OCI-LY3 (cell line): ENCODE data around the gene ZBED1.

Source experiments
- H2AFZ ChIP-seq: fragments of 200-600, 300-600 bp; shearing (Covaris generic); 2 replicates; pipeline ENCODE4 v1.6.0; 2014; ENCODE audit warnings: antibody characterized with exemption, low read depth, low read length
- H3K27ac ChIP-seq: fragments of 200-600, 300-600 bp; sonication (generic); 2 replicates; pipeline ENCODE4 v1.5.1; 2014; ENCODE audit warnings: mild to moderate bottlenecking, low read length, moderate library complexity, mixed read lengths
- H3K27me3 ChIP-seq: fragments of 200-600, 300-600 bp; sonication (generic); 2 replicates; pipeline ENCODE4 v1.6.1; 2014; ENCODE audit warnings: low read depth, low read length, mixed read lengths
- H3K36me3 ChIP-seq: fragments of 200-600, 300-600 bp; sonication (generic); replicated peaks from 2 replicates; pipeline ENCODE3; 2014; ENCODE audit warnings: low read depth, low read length, mixed read lengths
- H3K4me1 ChIP-seq: fragments of 300-600, 200-600 bp; sonication (generic); 2 replicates; pipeline ENCODE4 v1.6.1; 2014; ENCODE audit warnings: low read length, mixed read lengths
- H3K4me2 ChIP-seq: fragments of 200-600, 300-600 bp; sonication (generic); 2 replicates; pipeline ENCODE4 v1.6.1; 2014; ENCODE audit warnings: low read length, mixed read lengths
- H3K4me3 ChIP-seq: fragments of 300-600, 200-600 bp; sonication (generic); 2 replicates; pipeline ENCODE4 v1.5.1; 2014; ENCODE audit warnings: antibody characterized with exemption, mild to moderate bottlenecking, low read length, moderate library complexity
- H3K79me2 ChIP-seq: fragments of 300-600, 200-600 bp; shearing (Covaris generic); 2 replicates; pipeline ENCODE4 v1.6.1; 2014; ENCODE audit warnings: mild to moderate bottlenecking, low read length, mixed read lengths
- H3K9ac ChIP-seq: fragments of 300-600, 200-600 bp; shearing (Covaris generic); 2 replicates; pipeline ENCODE4 v1.6.0; 2014; ENCODE audit warnings: mild to moderate bottlenecking, low read length, moderate library complexity
- H3K9me3 ChIP-seq: fragments of 200-600, 300-600 bp; shearing (Covaris generic); 2 replicates; pipeline ENCODE4 v1.6.1; 2014; ENCODE audit warnings: low read length, mixed read lengths; ENCODE audit not compliant: insufficient read depth
- H4K20me1 ChIP-seq: fragments of 200-600, 300-600 bp; sonication (generic); 2 replicates; pipeline ENCODE4 v1.6.1; 2016; ENCODE audit warnings: low read length, mixed read lengths; ENCODE audit not compliant: insufficient read depth
- CTCF ChIP-seq: fragments of 200-600, 300-600 bp; sonication (generic); IDR thresholded peaks from 2 replicates; pipeline ENCODE4 v1.5.1; 2014; ENCODE audit warnings: antibody characterized with exemption, low read length, low read depth
- EZH2phosphoT487 ChIP-seq: fragments of 200-600 bp; shearing (Covaris generic); IDR thresholded peaks from 2 replicates; pipeline ENCODE4 v1.6.1; 2018; ENCODE audit warnings: antibody characterized with exemption, mixed run types, low read depth

ZBED1 gene

GRCh38 chrX:2442694-2443093, 58.1 kb downstream of the ZBED1 start:
- Histone ChIP-seq H4K20me1 (peaks cover 19% of the 10 kb centered on the region; the same call in 1 of the 2 replicates), H3K9ac (no peak overlapping the region), H3K4me3 (no peak overlapping the region), H3K27ac (no peak overlapping the region), H3K4me2 (no peak overlapping the region), H3K4me1 (no peaks in the 10 kb centered on the region), H3K27me3 (no peaks in the 10 kb centered on the region), H3K9me3 (peaks cover 5% of the 10 kb centered on the region; the same call in 1 of the 2 replicates), H3K36me3 (peaks cover 30% of the 10 kb centered on the region), H2AFZ (no peak overlapping the region), H3K79me2 (peaks cover 45% of the 10 kb centered on the region)
- TF ChIP-seq CTCF (no peak), EZH2phosphoT487 (no peak)

GRCh38 chrX:2441466-2441865, 59.3 kb downstream of the ZBED1 start:
- no peak overlapping the region for H3K4me2 ChIP-seq
- H3K9ac ChIP-seq, result no peak overlapping the region
- TF ChIP-seq EZH2phosphoT487 (no peak), CTCF (no peak)
- no peak overlapping the region for H2AFZ ChIP-seq
- H3K36me3 ChIP-seq, result peaks cover 24% of the 10 kb centered on the region
- no peaks in the 10 kb centered on the region for H3K4me1 ChIP-seq
- no peaks in the 10 kb centered on the region for H3K27me3 ChIP-seq
- peaks cover 32% of the 10 kb centered on the region for H3K79me2 ChIP-seq
- peaks cover 5% of the 10 kb centered on the region; the same call in 1 of the 2 replicates for H3K9me3 ChIP-seq
- no peak overlapping the region for H3K4me3 ChIP-seq
- peaks cover 10% of the 10 kb centered on the region; the same call in 1 of the 2 replicates for H4K20me1 ChIP-seq
- no peak overlapping the region for H3K27ac ChIP-seq

GRCh38 chrX:2439613-2440012, 61.2 kb downstream of the ZBED1 start:
- Histone ChIP-seq H3K4me3 (no peak overlapping the region), H2AFZ (no peak overlapping the region), H3K36me3 (peaks cover 30% of the 10 kb centered on the region), H3K9me3 (peaks cover 5% of the 10 kb centered on the region; the same call in 1 of the 2 replicates), H3K4me2 (no peak overlapping the region), H3K27me3 (no peaks in the 10 kb centered on the region), H3K79me2 (peaks cover 21% of the 10 kb centered on the region), H3K9ac (no peak overlapping the region), H4K20me1 (peaks cover 6% of the 10 kb centered on the region; the same call in 1 of the 2 replicates), H3K4me1 (no peaks in the 10 kb centered on the region), H3K27ac (no peak overlapping the region)
- no peak for TF ChIP-seq CTCF
- no peak for TF ChIP-seq EZH2phosphoT487
